Measurements from ENCODE around the gene PRAMEF15. TPM values are rescaled to one million over a fixed set of nuclear protein-coding genes. Genes with fewer than 3 reads are reported as not detected.

The PRAMEF15 gene
- total RNA-seq, 1 donor from 2014 or later, result not detected

Other genes starting within 250 kb of the PRAMEF15 start
- not detected in 2 replicates for gene PRAMEF25, start 244.8 kb upstream of the PRAMEF15 start, total RNA-seq
- not detected in 2 replicates for gene HNRNPCL2, start 198.7 kb upstream of the PRAMEF15 start, total RNA-seq
- gene PRAMEF26, start 159.6 kb upstream of the PRAMEF15 start, total RNA-seq, result not detected in 2 replicates
- not detected in 2 replicates for gene HNRNPCL4, start 149.9 kb upstream of the PRAMEF15 start, total RNA-seq
- not detected in 2 replicates for gene PRAMEF9, start 143.7 kb upstream of the PRAMEF15 start, total RNA-seq
- gene PRAMEF13, start 114.2 kb upstream of the PRAMEF15 start, total RNA-seq, result not detected in 2 replicates
- gene PRAMEF18, start 89.4 kb upstream of the PRAMEF15 start, total RNA-seq, result not detected in 2 replicates
- gene PRAMEF5, start 61.4 kb upstream of the PRAMEF15 start, total RNA-seq, result not detected in 2 replicates
- gene PRAMEF8, start 30.4 kb upstream of the PRAMEF15 start, total RNA-seq, result not detected in 2 replicates
- not detected in 2 replicates for gene PRAMEF33, start 12.0 kb upstream of the PRAMEF15 start, total RNA-seq
- not detected in 2 replicates for gene PRAMEF14, start 31.6 kb downstream of the PRAMEF15 start, total RNA-seq
- not detected in 2 replicates for gene PRAMEF19, start 56.4 kb downstream of the PRAMEF15 start, total RNA-seq
- not detected in 2 replicates for gene PRAMEF17, start 74.1 kb downstream of the PRAMEF15 start, total RNA-seq
- gene PRAMEF20, start 94.9 kb downstream of the PRAMEF15 start, total RNA-seq, result not detected in 2 replicates
- not detected in 2 replicates for gene LRRC38, start 198.4 kb downstream of the PRAMEF15 start, total RNA-seq